ENCODE measurements around the gene MEIS2.

DNA sequence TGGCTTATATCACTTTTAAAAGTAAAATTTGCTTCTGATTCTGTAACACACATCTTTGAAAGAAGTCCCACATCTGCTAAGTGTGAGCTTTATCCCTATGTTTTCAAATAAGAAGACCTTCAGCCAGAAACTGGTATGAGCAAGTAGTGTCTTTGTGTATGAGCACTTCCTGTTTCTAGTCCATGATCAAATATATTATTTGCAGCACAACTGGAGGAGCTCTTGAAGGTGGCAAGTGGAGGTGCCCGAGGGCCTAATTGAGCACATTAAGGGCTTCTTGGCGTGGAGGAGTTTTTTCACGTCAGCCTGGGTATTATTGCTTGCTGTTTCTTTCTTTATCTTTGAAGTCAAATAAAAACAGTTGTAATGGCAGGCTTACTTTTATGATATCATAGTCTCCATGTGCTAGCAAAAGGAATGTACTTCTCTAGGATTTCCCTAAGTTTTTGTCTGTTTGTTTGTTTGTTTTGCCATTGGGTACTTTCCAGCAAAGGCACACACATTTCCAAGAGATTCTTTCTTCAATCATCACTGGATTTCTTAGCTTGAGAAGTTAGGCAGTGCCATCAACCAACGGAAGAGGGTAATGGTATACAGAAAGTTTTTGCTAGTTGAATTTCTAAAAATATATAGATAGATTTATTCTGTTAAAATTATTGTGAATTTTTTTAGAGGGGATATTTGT lies 68.1 kb downstream of the MEIS2 start:
- TF ChIP-seq POLR2A (IDR thresholded peaks at IDR 0.05; ENCODE audit: low read depth, low read length) = no peak
- no peak for TF ChIP-seq POU2F2 (IDR thresholded peaks at IDR 0.05; ENCODE audit: low read depth, low read length)
